HG03521 (cell line): ENCODE data around the gene HINT3.
"Not testable (repeated sequence)": the region's sequence is repeated elsewhere in the genome, so short reads cannot be mapped to it uniquely, and the experiment has no call there.

ENCODE experiments used
- ATAC-seq: cut with Tn5 transposase; IDR thresholded peaks from one replicate; pipeline ENCODE4 v1.9.1; 2021; ENCODE audit warnings: mild to moderate bottlenecking, moderate library complexity; ENCODE audit not compliant: unreplicated experiment

Gene HINT3

DNA sequence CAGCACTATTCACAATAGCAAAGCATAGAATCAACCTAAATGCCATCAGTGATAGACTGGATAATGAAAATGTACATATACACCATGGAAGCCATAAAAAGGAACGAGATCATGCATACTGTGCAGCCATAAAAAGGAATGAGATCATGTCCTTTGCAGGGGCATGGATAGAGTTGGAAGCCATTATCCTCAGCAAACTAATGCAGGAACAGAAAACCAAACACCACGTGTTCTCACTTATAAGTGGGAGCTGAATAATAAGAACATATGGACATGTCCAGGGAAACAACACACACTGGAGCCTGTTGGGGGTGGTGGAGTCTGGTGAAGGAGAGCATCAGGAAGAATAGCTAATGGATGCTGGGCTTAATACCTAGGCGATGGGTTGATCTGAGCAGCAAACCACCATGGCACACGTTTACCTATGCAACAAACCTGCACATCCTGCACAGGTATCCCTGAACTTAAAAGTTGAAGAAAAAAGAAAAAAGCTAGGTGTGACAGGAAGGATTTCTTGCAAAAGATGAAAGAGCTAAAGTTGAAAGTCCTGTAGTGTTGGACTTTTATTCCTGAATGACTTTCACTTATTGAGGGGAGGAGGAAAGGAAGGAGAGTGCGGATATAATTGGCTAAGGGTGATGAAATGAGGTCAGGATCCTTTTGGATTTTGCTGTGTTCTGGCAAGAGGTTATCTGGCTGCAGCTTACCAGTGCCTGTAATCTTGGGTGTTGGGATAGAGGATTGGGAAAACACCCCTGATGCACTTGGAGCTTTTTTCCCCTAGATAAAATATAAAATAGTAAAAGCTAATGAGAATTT lies 38.3 kb downstream of the HINT3 start:
- no peak for ATAC-seq

- peak; percentile 96 for ATAC-seq
Observed at GRCh38 chr6:125995972-125996580, 39.5 kb downstream of the HINT3 start.

DNA sequence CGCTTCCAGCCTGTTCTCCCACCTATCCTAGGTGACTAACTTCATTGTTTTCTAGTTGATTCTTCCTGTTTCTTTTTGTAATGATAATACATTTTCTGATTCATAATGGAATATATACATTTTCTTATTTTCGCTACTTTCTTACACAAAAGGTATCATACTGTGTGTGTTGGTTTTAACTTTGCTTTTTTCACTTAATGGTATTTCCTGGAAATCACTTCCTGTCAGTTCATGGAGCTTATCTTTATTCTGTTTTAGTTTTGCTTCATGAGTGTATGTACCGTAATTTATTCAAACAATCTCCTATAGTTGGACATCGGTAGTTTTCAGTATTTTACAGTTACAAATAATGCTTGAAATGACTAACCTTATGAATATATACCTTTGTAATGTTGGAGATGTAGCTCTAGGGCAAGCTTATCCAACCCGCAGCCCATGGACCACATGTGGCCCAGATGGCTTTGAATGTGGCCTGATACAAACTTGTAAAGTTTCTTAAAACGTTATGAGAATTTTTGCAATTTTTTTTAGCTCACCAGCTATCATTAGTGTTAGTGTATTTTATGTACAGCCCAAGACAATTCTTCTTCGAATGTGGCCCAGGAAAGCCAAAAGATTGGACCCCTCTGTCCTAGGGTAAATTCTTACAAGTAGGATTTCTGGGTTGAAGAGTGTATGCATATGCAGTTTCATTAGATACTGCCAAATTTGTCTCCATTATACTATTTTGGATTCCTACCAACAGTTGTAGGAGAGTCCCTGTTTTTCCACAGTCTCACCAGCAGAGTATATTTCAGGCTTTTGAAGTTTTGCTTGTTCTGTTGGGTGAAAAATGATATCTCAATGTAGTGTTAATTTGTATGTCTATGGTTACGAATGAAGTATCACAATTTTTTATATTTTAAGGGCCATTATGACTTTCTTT lies 46.4 kb downstream of the HINT3 start:
- no peak for ATAC-seq

DNA sequence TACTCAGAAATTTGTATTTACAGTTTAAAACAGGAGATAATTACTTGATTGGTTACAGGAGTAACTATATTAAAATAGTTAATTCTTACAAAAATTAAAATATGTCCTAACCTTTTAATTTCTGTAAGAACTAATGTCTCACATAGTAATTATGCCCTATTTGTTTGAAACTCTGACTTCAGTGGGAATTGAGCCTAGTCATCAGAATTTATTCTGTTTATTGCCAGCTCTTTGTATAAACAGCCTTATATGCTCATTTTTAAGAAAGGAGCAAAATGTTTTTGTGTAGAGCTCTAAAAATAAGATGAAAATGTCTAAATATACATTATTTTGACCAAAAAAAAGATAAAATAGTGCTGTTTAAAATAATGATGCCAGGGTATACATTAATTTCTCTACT lies 51.2 kb downstream of the HINT3 start:
- ATAC-seq = no peak

GRCh38 chr6:126010040-126010439 lies 53.5 kb downstream of the HINT3 start:
- no peak for ATAC-seq

DNA sequence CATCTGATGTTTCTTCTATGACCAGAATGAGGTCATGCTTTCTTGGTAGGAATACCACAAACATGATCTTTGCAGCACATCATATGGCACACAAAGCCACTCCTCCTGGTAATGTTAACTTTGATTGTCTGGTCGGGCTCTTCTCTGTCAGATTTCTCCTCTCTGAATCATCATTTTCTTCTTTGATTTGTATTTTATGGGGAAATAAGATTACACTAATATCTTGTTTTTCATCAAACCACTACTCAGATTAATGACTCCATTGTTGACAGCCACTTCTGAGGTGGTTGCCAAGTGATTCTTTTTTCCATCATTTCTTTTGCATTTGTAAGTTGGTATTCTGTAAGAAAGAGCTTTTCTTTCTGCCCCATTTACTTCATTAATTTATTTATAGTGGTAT lies 59.3 kb downstream of the HINT3 start:
- no peak for ATAC-seq

DNA sequence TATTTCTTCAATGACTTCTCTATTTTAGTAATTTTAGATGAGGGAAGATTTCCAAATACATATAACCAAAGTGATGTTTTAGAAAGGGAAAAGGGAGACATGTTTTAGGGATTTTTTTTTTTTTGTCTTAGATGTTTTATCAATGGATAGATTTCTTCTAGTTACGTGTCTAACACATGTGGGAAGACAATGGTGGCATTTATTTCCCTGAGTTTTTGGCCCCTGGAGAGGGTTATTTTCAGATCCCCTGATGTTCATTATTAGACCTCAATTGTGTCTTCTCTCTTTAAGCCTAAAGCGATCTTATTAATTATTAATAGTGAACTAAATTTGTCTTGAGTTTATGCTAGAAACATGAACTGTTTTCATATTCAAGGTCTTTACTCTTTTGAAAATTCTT lies 60.0 kb downstream of the HINT3 start:
- ATAC-seq = no peak

DNA sequence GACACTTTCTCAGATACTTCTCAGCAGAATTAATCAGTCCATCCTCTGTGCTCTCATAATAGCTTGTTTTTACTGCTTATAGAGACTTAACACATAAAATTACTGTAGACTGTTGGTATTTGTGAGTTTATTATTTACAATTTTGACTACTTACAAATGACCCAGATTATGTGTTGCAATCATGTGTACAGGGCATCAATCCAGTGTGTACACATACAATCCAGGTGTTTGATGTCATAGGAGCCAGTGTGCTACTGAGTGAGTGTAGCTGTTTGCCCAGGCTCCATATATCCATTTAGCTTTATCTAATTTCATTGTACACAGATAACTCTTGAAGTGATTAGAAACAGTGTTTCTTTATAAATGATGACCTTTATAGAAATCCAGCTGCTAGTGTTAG lies 61.1 kb downstream of the HINT3 start:
- ATAC-seq = no peak

DNA sequence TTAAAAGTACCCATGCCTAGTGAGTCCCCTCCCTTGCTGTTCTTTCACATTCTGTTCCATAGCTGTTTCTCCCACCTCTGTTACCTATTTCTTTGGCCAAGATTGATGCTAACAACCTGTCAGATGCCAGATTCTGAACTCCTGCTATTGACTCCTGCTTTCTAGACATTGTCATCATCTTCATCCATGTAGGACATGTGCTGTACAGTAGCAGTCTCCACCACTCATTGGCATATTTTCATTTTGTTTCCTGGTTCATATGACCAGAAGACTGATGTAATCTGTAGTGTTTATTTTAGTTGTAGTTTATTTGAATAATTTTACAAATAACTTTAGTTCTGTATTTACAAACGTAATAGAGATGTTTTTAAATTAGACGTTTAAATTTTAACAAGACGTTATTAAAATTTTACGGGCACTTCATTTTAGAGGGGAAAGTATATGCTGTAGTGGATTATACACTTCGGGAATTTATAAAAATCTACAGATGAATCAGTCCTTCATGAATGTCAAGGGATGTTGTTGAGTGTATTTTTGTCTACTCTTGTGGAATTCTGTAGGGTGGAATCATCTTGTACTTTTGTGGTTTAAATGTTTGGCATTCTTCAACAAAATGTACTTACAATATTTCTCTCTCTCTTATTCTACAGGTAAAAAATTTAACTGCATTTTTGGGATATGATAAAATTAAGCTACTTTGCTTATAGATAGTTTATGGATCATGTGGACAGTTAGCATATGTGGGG lies 63.9 kb downstream of the HINT3 start:
- ATAC-seq = no peak

DNA sequence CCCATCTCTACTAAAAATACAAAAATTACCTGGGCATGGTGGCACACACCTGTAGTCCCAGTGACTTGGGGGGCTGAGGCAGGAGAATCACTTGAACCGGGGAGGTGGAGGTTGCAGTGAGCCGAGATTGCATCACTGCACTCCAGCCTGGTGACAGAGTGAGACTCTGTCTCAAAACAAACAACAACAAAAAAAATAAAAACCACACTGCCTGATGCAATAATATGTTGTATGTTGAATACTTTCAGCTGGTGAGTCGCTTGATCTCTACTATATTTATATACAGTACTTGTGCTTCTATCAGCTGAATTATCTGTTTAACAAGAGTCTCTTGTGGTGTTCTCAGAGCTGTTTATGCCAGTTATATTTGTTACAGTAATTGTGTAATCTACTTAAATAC lies 66.9 kb downstream of the HINT3 start:
- not testable (repeated sequence) for ATAC-seq

DNA sequence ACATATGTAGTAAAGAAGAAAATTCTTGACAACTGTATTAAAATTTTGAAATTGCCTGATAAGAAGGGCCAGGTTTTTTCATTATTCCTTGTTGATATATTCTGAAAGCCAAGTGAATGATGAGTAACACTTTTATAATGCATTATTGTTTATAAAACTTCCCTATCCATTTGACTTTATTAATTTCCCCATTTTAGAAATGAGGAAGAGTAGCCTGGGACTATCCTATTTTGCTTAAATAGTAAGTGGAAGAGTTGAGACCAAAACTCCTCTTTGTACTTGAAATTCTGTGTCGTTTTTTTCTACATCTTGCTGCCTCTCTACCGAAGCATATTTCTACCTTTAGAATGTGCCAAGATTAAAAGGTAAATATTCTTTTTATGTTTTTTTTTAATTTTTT lies 69.4 kb downstream of the HINT3 start:
- no peak for ATAC-seq

DNA sequence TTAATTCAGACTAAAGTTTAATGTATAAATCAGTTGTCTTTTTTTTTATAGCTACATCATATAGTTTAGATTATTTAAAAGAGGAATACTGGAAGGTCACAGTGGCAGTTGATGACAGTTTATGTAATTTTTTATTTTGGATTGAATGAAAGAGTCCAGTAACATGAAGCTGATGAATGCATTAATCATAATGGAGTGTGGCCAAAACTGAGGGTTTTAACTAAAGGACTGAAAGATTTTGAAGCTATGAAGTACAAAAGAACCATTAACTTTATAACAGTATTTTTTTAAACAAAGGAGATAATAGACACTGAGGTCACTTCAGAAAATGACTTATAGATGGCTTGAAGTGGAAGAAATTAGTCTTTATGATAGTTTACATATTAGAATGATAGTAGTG lies 71.0 kb downstream of the HINT3 start:
- ATAC-seq = no peak
